ENCODE measurements around the gene UGP2. TPM values are rescaled to one million over a fixed set of nuclear protein-coding genes. Genes with fewer than 3 reads are reported as not detected.

UGP2 gene
- total and polyA plus RNA-seq, 2 of the 8 experiments (the other 6 are each of a cell fraction or from before 2014, with no cell fraction given), result 278 to 956 TPM

GRCh38 chr2:63891488-63892030, 49.9 kb downstream of the UGP2 start (continued):
- TF ChIP-seq MAX (IDR thresholded peaks at IDR 0.05), result no peak
- TF ChIP-seq EGR1 (IDR thresholded peaks at IDR 0.05; ENCODE audit: borderline replicate concordance, low read depth, low read length), result no peak
- no peak for TF ChIP-seq MAFK (IDR thresholded peaks at IDR 0.05; ENCODE audit: low read depth, low read length)
- TF ChIP-seq SP1 (IDR thresholded peaks at IDR 0.05; ENCODE audit: low read depth, low read length), result no peak

Measured in H1 (cell line).